NCI-H2227 (cell line): ENCODE results near the gene LSM10.
A peak's percentile ranks its signal among the peaks of the same experiment; 100 is the strongest.

Source experiments
- DNase-seq: peaks from one replicate; lab custom pipeline; 2025; ENCODE audit not compliant: unreplicated experiment; lab: John Stamatoyannopoulos, UW

LSM10 gene

GRCh38 chr1:36385410-36386264 is 12.1 kb downstream of the LSM10 start, which contains the start of gene STK40:
Gene STK40, minus strand, starts transcription at chr1:36385924. Its CDS starts 24,592 bp downstream, at chr1:36361332.
- peak; percentile 99 for DNase-seq

DNA sequence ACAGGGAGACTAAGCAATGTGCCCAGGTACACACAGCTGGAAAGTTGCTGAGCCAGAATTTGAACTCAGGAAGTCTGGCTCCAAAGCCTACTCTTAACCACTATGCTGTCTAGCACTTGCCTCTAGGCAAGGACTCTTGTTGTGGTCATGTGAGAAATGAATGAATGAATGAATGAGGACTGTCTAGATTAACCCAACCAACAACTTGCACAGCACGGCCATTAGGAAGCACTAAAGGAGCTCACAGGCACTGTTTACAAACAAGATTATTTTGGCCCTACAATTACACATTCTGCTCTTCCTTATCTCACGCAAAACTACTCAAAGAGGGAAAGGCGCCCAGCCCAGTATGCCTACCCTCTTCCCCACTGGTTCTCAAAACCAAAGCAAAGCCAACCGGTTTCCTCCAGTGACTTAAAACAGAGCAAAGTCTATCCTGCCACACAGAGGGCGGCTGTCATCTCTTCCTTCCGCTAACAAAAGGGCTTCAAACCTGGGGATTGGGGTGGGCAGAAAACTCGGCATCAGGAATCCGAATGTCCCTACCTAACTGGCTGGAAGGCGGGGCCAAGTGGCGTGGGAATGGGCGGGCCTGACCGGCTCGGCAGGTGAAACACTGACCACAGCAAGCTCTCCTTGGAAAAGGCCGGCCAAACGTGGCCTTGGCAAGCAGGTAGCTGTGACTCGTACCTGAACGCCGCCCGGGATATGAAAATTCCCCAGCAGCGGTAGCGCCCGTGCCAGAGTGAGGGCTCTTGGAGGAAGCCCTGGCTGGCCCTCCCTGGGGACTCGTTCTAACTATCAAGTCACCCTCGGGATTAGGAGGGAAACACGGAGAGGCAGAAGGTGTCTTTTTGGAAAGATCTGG is 12.9 kb downstream of the LSM10 start:
- peak; percentile 58 for DNase-seq

- DNase-seq, result no peak
Observed at GRCh38 chr1:36383240-36383639, 14.5 kb downstream of the LSM10 start.

DNA sequence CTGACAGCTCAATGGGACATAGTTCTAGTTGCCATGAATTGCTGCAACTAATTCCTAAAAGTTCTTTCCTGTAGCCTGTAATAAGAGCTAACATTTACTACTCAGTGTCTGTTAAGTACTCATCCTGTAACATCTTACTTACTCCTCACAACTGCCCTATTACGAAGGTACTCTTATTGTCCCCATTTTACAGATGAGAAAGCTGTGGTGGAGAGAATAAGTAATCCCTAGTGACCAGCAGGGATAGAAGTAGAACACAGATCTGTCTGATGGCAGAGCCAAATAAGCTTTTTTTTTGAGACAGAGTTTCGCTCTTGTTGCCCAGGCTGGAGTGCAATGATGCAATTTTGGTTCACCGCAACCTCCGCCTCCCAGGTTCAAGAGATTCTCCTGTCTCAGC is 15.0 kb downstream of the LSM10 start:
- DNase-seq, result no peak

DNA sequence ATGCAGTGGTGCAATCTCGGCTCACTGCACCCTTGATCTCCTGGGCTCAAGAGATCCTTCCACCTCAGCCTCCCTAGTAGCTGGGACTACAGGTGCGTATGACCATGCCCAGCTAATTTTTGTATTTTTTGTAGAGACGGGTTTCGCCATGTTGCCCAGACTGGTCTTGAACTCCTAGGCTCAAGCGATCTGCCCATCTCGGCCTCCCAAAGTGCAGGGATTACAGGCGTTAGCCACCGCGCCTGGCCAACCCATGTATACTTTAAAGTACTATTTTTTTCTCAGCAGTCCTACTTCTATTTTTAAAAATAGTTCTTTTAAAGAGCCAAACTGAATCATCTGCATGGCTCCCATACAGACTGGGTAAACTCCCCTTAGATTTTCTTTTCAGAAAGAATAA is 15.5 kb downstream of the LSM10 start:
- DNase-seq, result no peak

DNA sequence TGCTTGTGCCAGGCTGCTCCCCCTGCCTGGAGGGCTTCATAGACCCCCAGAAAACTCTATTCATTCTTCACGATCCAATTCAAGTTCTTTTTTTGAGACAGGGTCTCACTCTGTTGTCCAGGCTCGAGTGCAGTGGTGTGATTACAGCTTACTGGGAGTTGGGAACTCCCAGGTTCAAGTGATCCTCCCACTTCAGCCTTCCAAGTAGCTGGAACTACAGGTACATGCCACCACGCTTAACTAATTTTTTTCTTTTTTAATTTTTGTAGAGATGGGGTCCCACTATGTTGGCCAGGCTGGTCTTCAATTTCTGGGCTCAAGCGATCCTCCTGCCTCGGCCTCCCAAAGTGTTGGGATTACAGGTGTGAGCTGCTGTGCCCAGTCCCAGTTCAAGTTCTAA is 16.3 kb downstream of the LSM10 start:
- DNase-seq, result no peak

DNA sequence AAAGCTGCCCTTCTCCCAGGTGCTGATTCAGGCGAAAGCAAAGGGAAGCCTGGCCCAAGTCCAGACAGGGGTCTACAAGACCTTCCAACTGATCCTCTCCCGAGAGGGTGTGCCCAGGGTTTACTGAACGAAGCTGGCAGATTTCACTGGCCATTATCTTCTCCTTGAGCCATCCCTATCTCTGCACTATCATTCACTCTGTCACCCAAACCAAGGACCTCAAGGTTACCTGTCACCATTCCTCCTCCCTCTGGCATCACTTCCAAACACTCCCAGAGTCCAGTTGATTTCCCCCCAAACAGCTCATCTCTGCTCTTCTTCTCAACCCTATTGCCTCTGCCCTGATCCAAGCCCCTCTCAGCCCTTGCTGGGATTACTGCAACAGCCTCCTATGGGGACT is 16.9 kb downstream of the LSM10 start:
- DNase-seq, result no peak

GRCh38 chr1:36380143-36380619 is 17.5 kb downstream of the LSM10 start:
- DNase-seq, result no peak

DNA sequence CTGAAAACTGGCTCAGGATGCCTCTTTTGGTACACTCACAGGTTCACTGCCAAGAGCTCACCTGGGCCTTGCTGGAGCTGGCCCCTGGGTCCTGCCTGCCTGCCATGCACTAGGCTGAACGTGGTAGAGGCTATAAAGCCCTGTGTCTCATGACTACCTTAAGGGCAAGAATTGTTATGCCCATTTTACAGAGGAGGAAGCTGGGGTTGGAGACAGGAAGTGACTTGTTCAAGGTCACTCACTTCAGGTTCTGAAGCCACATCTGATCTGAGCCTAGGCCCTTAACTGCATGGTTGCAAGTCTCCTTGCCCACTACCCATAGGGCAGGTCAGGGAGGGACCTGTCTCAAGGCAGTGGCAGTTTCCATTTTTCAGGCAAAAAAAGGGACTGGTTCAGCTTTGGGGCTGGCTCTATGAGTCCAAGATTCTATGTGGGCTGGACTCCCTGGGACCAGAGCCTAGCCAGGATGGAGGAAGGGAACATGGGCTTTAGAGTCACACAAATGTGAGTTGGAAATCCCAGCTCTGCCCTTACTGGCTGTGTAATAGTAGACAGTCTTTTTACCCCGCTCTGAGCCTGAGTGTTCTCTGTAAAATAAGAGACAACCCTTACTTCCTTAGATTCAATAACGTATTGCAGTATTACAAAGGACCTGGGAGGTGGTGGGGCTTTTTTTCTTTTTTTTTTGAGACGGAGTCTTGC is 19.8 kb downstream of the LSM10 start:
- DNase-seq, result no peak

GRCh38 chr1:36372617-36373016 is 25.1 kb downstream of the LSM10 start:
- DNase-seq, result no peak

- peak; percentile 85 for DNase-seq
Observed at GRCh38 chr1:36369061-36369861, 28.4 kb downstream of the LSM10 start.

DNA sequence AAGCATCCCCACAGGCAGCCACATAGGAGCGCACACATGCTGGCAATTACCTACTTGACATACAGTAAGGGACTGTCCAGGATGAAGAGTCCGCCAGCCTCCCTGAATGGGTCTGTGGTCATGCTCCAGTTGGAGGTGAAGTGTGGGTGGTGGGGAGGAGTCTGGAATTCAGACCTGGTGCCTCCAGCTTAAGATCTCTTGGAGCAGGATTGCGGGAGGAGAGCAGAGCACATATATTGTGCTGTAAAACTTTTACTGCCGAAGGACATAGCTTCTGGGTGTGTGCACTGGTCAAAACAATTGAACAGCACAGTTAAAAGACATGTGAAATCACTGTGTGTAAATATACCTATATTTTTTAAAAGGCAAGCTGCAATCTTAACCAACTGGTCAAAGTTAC is 29.9 kb downstream of the LSM10 start:
- no peak for DNase-seq

DNA sequence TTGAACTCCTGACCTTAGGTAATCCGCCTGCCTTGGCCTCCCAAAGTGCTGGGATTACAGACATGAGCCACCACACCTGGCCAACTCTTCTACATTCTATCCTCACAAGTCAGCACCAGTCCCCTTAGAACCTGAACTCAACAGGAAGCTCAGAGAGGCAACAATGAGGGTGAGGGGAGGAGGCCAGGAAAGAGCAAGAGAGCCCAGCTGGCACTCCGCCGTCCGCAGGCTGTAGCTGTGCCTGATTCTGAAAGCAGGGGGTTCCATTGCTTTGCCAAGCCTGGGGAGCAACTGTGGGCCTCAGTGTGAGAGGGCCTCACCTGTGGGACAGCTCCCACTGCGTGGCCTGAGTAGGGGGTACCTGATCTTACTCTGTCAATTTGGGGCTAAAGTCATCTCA is 30.6 kb downstream of the LSM10 start:
- DNase-seq, result no peak

GRCh38 chr1:36366091-36366661 is 31.5 kb downstream of the LSM10 start:
- DNase-seq, result peak; percentile 91

DNA sequence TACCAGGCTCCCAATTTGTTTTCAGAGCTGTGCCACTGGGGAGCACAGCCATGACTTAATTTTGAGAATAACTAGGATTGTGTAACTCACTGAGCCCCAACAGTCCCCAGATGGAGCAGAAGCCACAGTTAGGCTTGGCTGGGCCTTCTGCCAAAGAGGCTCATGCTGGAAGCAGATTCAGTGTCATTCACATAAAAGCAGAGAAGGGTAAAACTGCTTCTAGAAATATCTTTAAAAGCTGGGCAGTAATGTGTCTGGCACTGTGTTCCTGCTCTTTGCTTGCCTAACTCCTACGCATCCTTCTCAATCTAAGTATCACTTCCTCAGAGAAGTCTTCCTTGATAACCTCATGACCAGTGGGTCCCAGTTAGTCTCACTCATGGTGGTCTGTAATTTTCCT is 32.3 kb downstream of the LSM10 start:
- no peak for DNase-seq

DNA sequence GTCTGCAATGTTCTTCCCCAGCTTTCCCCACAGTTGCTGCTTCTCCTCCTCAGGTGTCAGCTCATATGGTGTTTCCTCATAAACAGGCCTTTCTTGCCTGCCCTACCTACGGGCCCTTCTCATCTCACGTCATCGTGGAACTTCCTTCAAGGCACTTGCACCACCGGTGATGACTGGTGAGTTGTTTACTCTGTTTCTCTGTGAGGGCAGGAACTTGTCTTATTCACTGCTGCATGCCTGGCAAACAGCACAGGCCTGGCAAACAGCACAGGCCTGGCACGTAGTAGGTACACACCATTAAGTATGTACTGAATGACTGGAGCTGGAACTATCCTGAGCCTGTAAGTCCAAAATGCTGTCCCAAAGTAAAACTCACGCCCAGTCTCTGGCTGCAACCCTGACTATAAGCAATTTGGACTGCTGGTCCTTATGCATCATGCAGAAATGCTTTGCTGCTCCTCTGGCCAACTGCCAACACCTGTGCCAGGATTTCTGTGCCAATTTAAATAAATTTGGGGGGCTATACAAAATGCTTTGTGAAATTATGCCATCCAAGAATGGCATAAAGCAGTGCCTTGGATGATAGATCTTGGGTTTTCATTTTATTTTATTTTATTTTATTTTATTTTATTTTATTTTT is 37.7 kb downstream of the LSM10 start:
- DNase-seq, result no peak

DNA sequence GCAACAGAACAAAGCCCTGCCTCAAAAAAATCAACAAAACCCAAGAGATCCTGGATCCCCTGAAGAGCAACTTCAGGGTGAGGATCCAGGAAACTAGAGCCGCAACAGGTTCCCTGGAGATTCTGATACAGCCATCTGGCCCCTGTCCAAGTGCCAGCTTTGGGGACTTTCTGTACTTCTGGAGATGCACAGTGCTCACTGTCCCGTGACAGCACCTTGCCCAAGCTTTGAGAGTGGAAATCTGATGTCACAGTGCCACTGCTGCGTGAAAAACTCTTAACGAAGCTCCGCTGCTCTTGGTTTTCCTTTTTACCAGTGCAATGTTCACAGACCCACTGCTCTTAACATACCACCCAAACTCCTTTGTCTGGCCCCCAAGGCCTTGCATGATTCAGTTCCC is 38.3 kb downstream of the LSM10 start:
- no peak for DNase-seq

DNA sequence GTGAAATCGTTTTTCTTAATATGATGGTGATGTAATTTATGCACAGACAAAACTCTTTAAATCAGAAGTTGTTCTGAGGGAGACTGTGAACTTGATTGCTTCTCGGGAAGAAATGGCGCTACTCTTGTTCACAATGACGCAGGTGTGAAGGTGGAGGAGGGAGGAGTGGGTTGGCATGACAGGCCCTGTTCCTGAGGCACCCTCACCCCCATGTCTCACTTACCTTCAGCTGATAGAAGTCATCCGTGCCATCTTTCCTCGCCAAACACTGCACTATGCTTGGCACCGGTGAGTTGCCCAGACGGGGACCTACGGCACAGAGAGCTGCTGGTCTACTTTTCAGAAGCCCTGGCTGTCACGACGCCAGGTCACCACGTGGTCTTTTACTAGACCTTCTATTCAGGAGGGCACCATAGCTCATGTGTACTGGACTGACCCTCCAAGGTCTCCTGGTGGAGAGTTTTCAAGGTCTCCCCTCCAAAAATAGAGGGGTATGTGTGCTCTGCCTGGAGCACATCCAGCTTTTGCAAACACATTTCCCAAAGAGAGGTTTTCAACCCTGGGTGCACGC is 39.1 kb downstream of the LSM10 start:
- DNase-seq, result no peak

DNA sequence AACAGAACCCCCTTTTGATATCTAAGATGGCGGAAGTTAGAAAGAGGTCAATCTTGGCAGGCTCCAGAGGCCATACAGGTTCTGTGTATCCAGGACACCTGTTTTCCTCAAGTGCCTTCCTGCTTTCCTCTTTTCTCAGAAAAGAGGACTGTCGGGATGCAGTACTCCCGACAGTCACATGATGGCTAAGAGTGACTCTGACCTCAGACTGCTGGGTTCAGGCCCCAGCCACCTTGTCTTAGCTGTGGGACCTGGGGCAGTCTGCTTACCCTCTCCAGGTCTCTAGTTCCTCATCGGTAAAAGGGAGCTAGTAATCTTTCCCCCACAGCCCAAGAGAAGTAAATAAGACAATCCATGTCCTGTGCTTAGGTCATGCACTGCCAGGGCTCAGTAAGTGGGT is 41.9 kb downstream of the LSM10 start:
- DNase-seq, result no peak
